Measurements from ENCODE around the gene TNRC6B.

GRCh38 chr22:40368016-40368415 lies 190.3 kb downstream of the TNRC6B start:
- TF ChIP-seq POLR2A (IDR thresholded peaks at IDR 0.05; ENCODE audit: low read depth, low read length): no peak
- no peak for TF ChIP-seq POLR2AphosphoS5 (IDR thresholded peaks at IDR 0.05; ENCODE audit: low read depth, low read length)
- no peak for TF ChIP-seq TAF1 (IDR thresholded peaks at IDR 0.05; ENCODE audit: low read depth, low read length)
- TF ChIP-seq SPI1 (IDR thresholded peaks at IDR 0.05; ENCODE audit: low read depth, low read length): no peak
- no peak for TF ChIP-seq PAX5 (IDR thresholded peaks at IDR 0.05; ENCODE audit: insufficient read depth, low read length, severe bottlenecking)
- no peak for TF ChIP-seq POU2F2 (IDR thresholded peaks at IDR 0.05; ENCODE audit: low read depth, low read length)
